IMR-90 (cell line): ENCODE data around the gene KIF3A. TPM values are rescaled to one million over a fixed set of nuclear protein-coding genes. Genes with fewer than 3 reads are reported as not detected.

Experiments
- ATAC-seq: fragments of 200-7000 bp; cut with Tn5 transposase; 2 replicates; pipeline ENCODE4 v1.9.1; 2020; ENCODE audit warnings: low read depth, mild to moderate bottlenecking, moderate library complexity
- BruUV-seq: library from RNA; stranded (reverse); fragments of 400-500 nt; replicated peaks from 2 replicates; lab custom pipeline; 2021; lab: Mats Ljungman, UMichigan
- CTCF ChIA-PET: fragments of 300-600 bp; formaldehyde crosslinking; extraction: SDS; loops from one replicate; lab custom pipeline; 2021; ENCODE audit warnings: antibody characterized with exemption; lab: Yijun Ruan, JAX
- POLR2A ChIA-PET: fragments of 300-600 bp; sonication (Branson Sonifier 250); formaldehyde crosslinking; loops from one replicate; lab custom pipeline; 2022; ENCODE audit warnings: antibody characterized with exemption; ENCODE audit not compliant: unreplicated experiment; lab: Charles Lee
- DNase-seq: peaks from one replicate; pipeline ENCODE4 v3.0.0; 2013
- H2AFZ ChIP-seq: replicated peaks from 2 replicates; pipeline ENCODE3; 2013; ENCODE audit warnings: low read length, mild to moderate bottlenecking; ENCODE audit not compliant: poor library complexity
- H2AK5ac ChIP-seq: 2 replicates; pipeline ENCODE4 v1.6.1; 2013; ENCODE audit warnings: low read depth, low read length, inconsistent platforms
- H2AK9ac ChIP-seq: replicated peaks from 2 replicates; pipeline ENCODE3; 2013; ENCODE audit warnings: mild to moderate bottlenecking, low read depth, low read length, moderate library complexity; ENCODE audit not compliant: poor library complexity
- H2BK120ac ChIP-seq: 2 replicates; pipeline ENCODE4 v1.6.1; 2013; ENCODE audit warnings: low read depth, low read length, inconsistent platforms
- H2BK15ac ChIP-seq: 3 replicates; pipeline ENCODE4 v1.6.1; 2013; ENCODE audit warnings: low read depth, low read length, inconsistent platforms
- H2BK20ac ChIP-seq: 2 replicates; pipeline ENCODE4 v1.6.1; 2013; ENCODE audit warnings: low read depth, mild to moderate bottlenecking, inconsistent platforms, low read length, moderate library complexity
- H2BK5ac ChIP-seq: 2 replicates; pipeline ENCODE4 v1.6.1; 2013; ENCODE audit warnings: mild to moderate bottlenecking, low read depth, low read length, inconsistent platforms; ENCODE audit not compliant: poor library complexity, severe bottlenecking
- H3K14ac ChIP-seq: replicated peaks from 2 replicates; pipeline ENCODE4 v1.6.1; 2013; ENCODE audit warnings: low read depth, low read length, inconsistent platforms
- H3K18ac ChIP-seq: 2 replicates; pipeline ENCODE4 v1.6.1; 2013; ENCODE audit warnings: low read depth, low read length, control low read depth
- H3K23ac ChIP-seq: 2 replicates; pipeline ENCODE4 v1.6.1; 2013; ENCODE audit warnings: low read depth, low read length, inconsistent platforms
- H3K27ac ChIP-seq: 2 replicates; pipeline ENCODE4 v1.5.1; 2013; ENCODE audit warnings: mild to moderate bottlenecking, control low read depth, low read length; ENCODE audit not compliant: insufficient read depth
- H3K27me3 ChIP-seq: 2 replicates; pipeline ENCODE4 v1.6.1; 2013; ENCODE audit warnings: low read length; ENCODE audit not compliant: control insufficient read depth, insufficient read depth
- H3K36me3 ChIP-seq: 2 replicates; pipeline ENCODE4 v1.6.1; 2013; ENCODE audit warnings: low read length, mixed read lengths; ENCODE audit not compliant: control insufficient read depth, insufficient read depth
- H3K4ac ChIP-seq: 2 replicates; pipeline ENCODE4 v1.6.1; 2013; ENCODE audit warnings: low read depth, low read length, inconsistent platforms
- H3K4me1 ChIP-seq: 2 replicates; pipeline ENCODE4 v1.6.1; 2013; ENCODE audit warnings: low read length, mixed read lengths; ENCODE audit not compliant: control insufficient read depth, insufficient read depth
- H3K4me2 ChIP-seq: 2 replicates; pipeline ENCODE4 v1.6.1; 2013; ENCODE audit warnings: low read depth, mild to moderate bottlenecking, control low read depth, low read length, moderate library complexity
- H3K4me3 ChIP-seq: 2 replicates; pipeline ENCODE4 v1.5.1; 2013; ENCODE audit warnings: low read depth, mild to moderate bottlenecking, control low read depth, low read length, moderate library complexity; ENCODE audit not compliant: insufficient read depth
- H3K56ac ChIP-seq: 2 replicates; pipeline ENCODE4 v1.6.1; 2013; ENCODE audit warnings: low read length, inconsistent platforms; ENCODE audit not compliant: insufficient read depth; ENCODE audit errors: extremely low read depth
- H3K79me1 ChIP-seq, 2 experiments: 2 replicates each; pipeline ENCODE4 v1.6.1; 2013; ENCODE audit warnings: low read length in 2 of 2, inconsistent platforms in 1 of 2, low read depth in 1 of 2
- H3K9ac ChIP-seq: 2 replicates; pipeline ENCODE4 v1.6.1; 2013; ENCODE audit warnings: low read depth, low read length, control low read depth
- H3K9me1 ChIP-seq: 2 replicates; pipeline ENCODE4 v1.6.1; 2013; ENCODE audit warnings: low read length, inconsistent platforms; ENCODE audit not compliant: insufficient read depth
- H3K9me3 ChIP-seq: 2 replicates; pipeline ENCODE4 v1.6.1; 2013; ENCODE audit warnings: low read length; ENCODE audit not compliant: control insufficient read depth, insufficient read depth
- H4K20me1 ChIP-seq: 2 replicates; pipeline ENCODE4 v1.6.1; 2013; ENCODE audit warnings: low read length, inconsistent platforms; ENCODE audit not compliant: insufficient read depth
- H4K5ac ChIP-seq: 2 replicates; pipeline ENCODE4 v1.6.1; 2013; ENCODE audit warnings: mild to moderate bottlenecking, low read depth, low read length, control low read depth
- H4K8ac ChIP-seq, 2 experiments: 2 replicates each; pipeline ENCODE4 v1.6.1; 2013; ENCODE audit warnings: low read depth in 2 of 2, low read length in 2 of 2, control low read depth in 1 of 2, inconsistent platforms in 1 of 2
- H4K91ac ChIP-seq: 2 replicates; pipeline ENCODE4 v1.6.1; 2013; ENCODE audit warnings: low read depth, low read length, inconsistent platforms; ENCODE audit not compliant: insufficient read depth
- BHLHE40 ChIP-seq: fragments of 150-350 bp; IDR thresholded peaks from 2 replicates; pipeline ENCODE4 v1.6.1; 2016; ENCODE audit warnings: mild to moderate bottlenecking, low read depth, low read length
- CHD1 ChIP-seq: IDR thresholded peaks from 2 replicates; pipeline ENCODE4 v1.6.1; 2012; ENCODE audit warnings: low read depth, low read length, improper control_type of control experiment
- FOS ChIP-seq: fragments of 150-350 bp; IDR thresholded peaks from 2 replicates; pipeline ENCODE4 v1.6.1; 2016; ENCODE audit warnings: low read depth, low read length
- MAFK ChIP-seq: IDR thresholded peaks from 2 replicates; pipeline ENCODE4 v1.6.1; 2012; ENCODE audit warnings: low read depth, low read length, improper control_type of control experiment
- MAZ ChIP-seq: IDR thresholded peaks from 2 replicates; pipeline ENCODE4 v1.6.1; 2012; ENCODE audit warnings: low read depth, mild to moderate bottlenecking, low read length, improper control_type of control experiment, moderate library complexity, borderline replicate concordance
- MXI1 ChIP-seq: IDR thresholded peaks from 2 replicates; pipeline ENCODE4 v1.6.1; 2012; ENCODE audit warnings: low read depth, mild to moderate bottlenecking, low read length, moderate library complexity, borderline replicate concordance
- NFE2L2 ChIP-seq: fragments of 150-350 bp; IDR thresholded peaks from 2 replicates; pipeline ENCODE4 v1.6.1; 2016; ENCODE audit warnings: low read depth, mild to moderate bottlenecking, low read length
- POLR2A ChIP-seq: IDR thresholded peaks from 2 replicates; pipeline ENCODE4 v1.6.1; 2012; ENCODE audit warnings: mild to moderate bottlenecking, low read depth, low read length
- RAD21 ChIP-seq: IDR thresholded peaks from 2 replicates; pipeline ENCODE4 v1.6.1; 2012; ENCODE audit warnings: low read length, improper control_type of control experiment
- RFX5 ChIP-seq: IDR thresholded peaks from 2 replicates; pipeline ENCODE4 v1.8.0; 2012; ENCODE audit warnings: low read depth, mild to moderate bottlenecking, low read length, moderate library complexity
- SMC3 ChIP-seq: fragments of 150-350 bp; IDR thresholded peaks from 2 replicates; pipeline ENCODE4 v1.6.1; 2016; ENCODE audit warnings: low read depth, mild to moderate bottlenecking, antibody characterized with exemption, low read length, moderate library complexity
- WGBS, 2 experiments: methylation state at CpG; one replicate each; pipeline versions ENCODE4 v1.1.5 to v1.1.7; 2013; ENCODE audit warnings: missing lambda C conversion rate in 2 of 2; ENCODE audit not compliant: insufficient read length in 1 of 2; ENCODE audit errors: extremely low coverage in 2 of 2; 5-methylcytosine and 5-hydroxymethylcytosine counted together
- dilution Hi-C: fragments of 300-500 bp; cut with HindIII; formaldehyde crosslinking; loops from one replicate; pipeline ENCODE4 v1.14.3; 2018; ENCODE audit warnings: low sequenced_read_pairs; ENCODE audit not compliant: unreplicated experiment
- in situ Hi-C: fragments of 300-500 bp; cut with MboI; formaldehyde crosslinking; loops from 3 replicates; pipeline ENCODE4 v1.14.3; 2019; ENCODE audit warnings: low sequenced_read_pairs, inconsistent platforms, mixed read lengths
- intact Hi-C: fragments of 100-400 bp; cut with micrococcal nuclease; formaldehyde crosslinking; loops from 2 replicates; pipeline ENCODE4 v1.10.0; 2022
- polyA plus RNA-seq, 3 experiments: library from polyadenylated mRNA; depleted of rRNA; stranded (reverse); fragments of >200 nt; gene quantifications; 2 replicates each; pipeline ENCODE4 v1.2.3, GENCODE V29; 2012; ENCODE audit warnings: low replicate concordance in 1 of 3
- total RNA-seq: library from RNA; depleted of rRNA; stranded (reverse); fragments of >200 nt; gene quantifications from 2 replicates; pipeline ENCODE4 v1.2.3, GENCODE V29; 2012
- TF ChIP-seq, protein P1 (sequence below): conservative IDR thresholded peaks from 2 replicates; pipeline ENCODE4 v1.5.1; 2012; ENCODE audit warnings: mild to moderate bottlenecking, low read depth, low read length, improper control_type of control experiment
- TF ChIP-seq, protein P2 (sequence below): fragments of 150-350 bp; IDR thresholded peaks from 2 replicates; pipeline ENCODE4 v1.6.1; 2016; ENCODE audit warnings: low read depth, mild to moderate bottlenecking, low read length, moderate library complexity, borderline replicate concordance

The KIF3A gene
- total and polyA plus RNA-seq, 2 of the 4 experiments (the other 2 are of a cell fraction) = 4.3 to 4.5 TPM

DNA sequence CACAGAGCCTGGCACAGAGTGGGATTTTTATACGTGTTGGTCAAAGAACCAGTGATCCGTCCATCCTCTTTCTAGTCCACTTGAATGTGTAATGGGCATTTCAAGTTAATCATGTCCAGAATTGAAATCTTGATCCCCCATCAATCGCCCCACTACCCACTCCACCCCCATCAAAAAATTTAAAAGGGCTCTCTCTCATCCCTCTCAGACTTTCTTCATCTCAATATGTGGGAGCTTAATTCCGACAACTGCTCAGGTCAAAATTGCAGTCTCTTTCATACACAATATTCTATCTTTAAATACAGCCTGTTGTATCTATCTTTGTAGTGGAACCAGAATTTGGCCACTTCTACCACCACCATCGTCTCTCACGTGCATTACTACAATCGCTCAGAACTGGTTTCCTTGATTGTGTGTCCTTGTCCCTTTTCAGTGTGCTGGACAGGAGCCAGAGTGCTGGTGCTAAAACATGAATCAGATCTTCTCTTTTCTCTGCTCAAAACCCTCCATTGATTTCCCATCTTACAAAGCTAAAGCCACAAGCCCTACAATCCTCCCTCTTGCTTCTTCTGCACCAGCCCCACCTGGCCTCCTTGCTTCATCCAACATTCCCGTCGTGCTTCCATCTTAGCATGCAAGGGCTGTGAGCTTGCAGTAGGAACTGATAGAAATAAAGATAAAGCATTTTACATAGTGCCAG lies 786 bp upstream of the KIF3A start (continued):
- TF ChIP-seq CHD1 (no peak), MXI1 (no peak)

DNA sequence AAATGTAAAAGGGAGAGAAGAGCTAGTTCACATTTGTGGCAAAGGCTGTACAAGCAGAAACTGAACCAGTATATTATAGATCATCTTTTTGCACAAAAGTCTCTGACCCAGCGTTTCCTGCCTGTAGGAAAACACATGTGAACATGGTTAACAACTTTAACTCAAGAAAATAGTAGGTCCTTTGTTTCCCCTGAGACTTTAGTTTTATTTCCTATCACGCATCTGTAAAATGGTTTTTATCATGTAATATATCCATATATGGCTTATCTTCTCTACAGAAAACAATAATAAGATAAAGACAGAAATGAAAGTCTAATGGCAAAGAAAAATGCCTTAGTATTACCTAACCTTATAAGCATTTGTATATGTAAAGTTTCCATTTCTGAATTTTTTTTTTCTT lies 2.7 kb downstream of the KIF3A start:
- H3K9me1 ChIP-seq = 0 out of 2 replicates have a peak, but pooled peaks cover 5% of the 10 kb centered on the region
- intact Hi-C loops = no loop called here
- POLR2A ChIA-PET = no interaction called here

More for the DNA sequence above, 2.7 kb downstream of the KIF3A start:
- Histone ChIP-seq H3K9me3 (no peaks in the 10 kb centered on the region), H2BK5ac (no peak overlapping the region), H3K9ac (no peak overlapping the region), H3K23ac (no peak overlapping the region), H3K4me3 (no peak overlapping the region), H2BK15ac (no peak overlapping the region), H4K5ac (no peak overlapping the region), H4K8ac (no peak overlapping the region), H2AK5ac (no peak overlapping the region), H3K36me3 (peaks cover 2% of the 10 kb centered on the region; the same call in 1 of the 2 replicates), H2BK120ac (no peak overlapping the region), H4K91ac (no peak overlapping the region), H3K14ac (no peak overlapping the region), H2AK9ac (no peak overlapping the region), H4K20me1 (no peaks in the 10 kb centered on the region), H3K4me2 (no peak overlapping the region), H3K79me1 (peaks cover 12 to 13% of the 10 kb centered on the region in 2 experiments; a peak in 3 of 4 replicates), H3K56ac (no peak overlapping the region), H2AFZ (no peak overlapping the region), H3K4ac (no peak overlapping the region), H2BK20ac (no peak overlapping the region), H3K18ac (no peak overlapping the region), H3K27me3 (no peaks in the 10 kb centered on the region), H3K27ac (no peak overlapping the region), H3K4me1 (no peaks in the 10 kb centered on the region)
- TF ChIP-seq SMC3 (no peak), MAZ (no peak), BHLHE40 (no peak), FOS (no peak), POLR2A (no peak), RFX5 (no peak), CHD1 (no peak), RAD21 (no peak), MAFK (no peak), NFE2L2 (no peak)
- TF ChIP-seq, protein P1, sequence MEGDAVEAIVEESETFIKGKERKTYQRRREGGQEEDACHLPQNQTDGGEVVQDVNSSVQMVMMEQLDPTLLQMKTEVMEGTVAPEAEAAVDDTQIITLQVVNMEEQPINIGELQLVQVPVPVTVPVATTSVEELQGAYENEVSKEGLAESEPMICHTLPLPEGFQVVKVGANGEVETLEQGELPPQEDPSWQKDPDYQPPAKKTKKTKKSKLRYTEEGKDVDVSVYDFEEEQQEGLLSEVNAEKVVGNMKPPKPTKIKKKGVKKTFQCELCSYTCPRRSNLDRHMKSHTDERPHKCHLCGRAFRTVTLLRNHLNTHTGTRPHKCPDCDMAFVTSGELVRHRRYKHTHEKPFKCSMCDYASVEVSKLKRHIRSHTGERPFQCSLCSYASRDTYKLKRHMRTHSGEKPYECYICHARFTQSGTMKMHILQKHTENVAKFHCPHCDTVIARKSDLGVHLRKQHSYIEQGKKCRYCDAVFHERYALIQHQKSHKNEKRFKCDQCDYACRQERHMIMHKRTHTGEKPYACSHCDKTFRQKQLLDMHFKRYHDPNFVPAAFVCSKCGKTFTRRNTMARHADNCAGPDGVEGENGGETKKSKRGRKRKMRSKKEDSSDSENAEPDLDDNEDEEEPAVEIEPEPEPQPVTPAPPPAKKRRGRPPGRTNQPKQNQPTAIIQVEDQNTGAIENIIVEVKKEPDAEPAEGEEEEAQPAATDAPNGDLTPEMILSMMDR = no peak
- TF ChIP-seq, protein P2, sequence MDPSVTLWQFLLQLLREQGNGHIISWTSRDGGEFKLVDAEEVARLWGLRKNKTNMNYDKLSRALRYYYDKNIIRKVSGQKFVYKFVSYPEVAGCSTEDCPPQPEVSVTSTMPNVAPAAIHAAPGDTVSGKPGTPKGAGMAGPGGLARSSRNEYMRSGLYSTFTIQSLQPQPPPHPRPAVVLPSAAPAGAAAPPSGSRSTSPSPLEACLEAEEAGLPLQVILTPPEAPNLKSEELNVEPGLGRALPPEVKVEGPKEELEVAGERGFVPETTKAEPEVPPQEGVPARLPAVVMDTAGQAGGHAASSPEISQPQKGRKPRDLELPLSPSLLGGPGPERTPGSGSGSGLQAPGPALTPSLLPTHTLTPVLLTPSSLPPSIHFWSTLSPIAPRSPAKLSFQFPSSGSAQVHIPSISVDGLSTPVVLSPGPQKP = no peak
- WGBS, 2 experiments = no CpG with 5 or more reads among the region's 2 CpGs
- no TSS peak for BruUV-seq
- in situ Hi-C loops = no loop called here
- ATAC-seq (no peak), DNase-seq (no peak)
- dilution Hi-C loops = no loop called here
- CTCF ChIA-PET = interaction anchor here (0.6 kb wide), 1 partner anchor 104 kb away, joined by 5 read pairs; no protein-coding TSS in a partner anchor
